ENCODE results near the gene TMEM208.

Gene TMEM208

GRCh38 chr16:67226804-67227566 lies at the start of gene TMEM208:
Gene TMEM208 (plus strand): TSS chr16:67227130. CDS start chr16:67227219, 89 bp downstream.
- in situ Hi-C loops (cut with HindIII; ENCODE audit: low sequenced_read_pairs): no loop called here
- H3K4me3 ChIP-seq (ENCODE audit: low read depth, low read length): peak within 1 kb of the TSS; percentile 100
- peak; percentile 96 for DNase-seq (ENCODE audit: low read depth)
- peak; percentile 5 for TF ChIP-seq CTCF (IDR thresholded peaks at IDR 0.05; ENCODE audit: low read depth, low read length, missing control alignments)

GRCh38 chr16:67177743-67178699 lies 48.9 kb upstream of the TMEM208 start:
- DNase-seq (ENCODE audit: low read depth): no peak
- no peak for TF ChIP-seq CTCF (IDR thresholded peaks at IDR 0.05; ENCODE audit: low read depth, low read length, missing control alignments)
- H3K4me3 ChIP-seq (ENCODE audit: low read depth, low read length): peak overlapping the region; percentile 9
- in situ Hi-C loops (cut with HindIII; ENCODE audit: low sequenced_read_pairs): no loop called here

- in situ Hi-C loops (cut with HindIII; ENCODE audit: low sequenced_read_pairs): no loop called here
- DNase-seq (ENCODE audit: low read depth): no peak
- H3K4me3 ChIP-seq (ENCODE audit: low read depth, low read length): no peak overlapping the region
- no peak for TF ChIP-seq CTCF (IDR thresholded peaks at IDR 0.05; ENCODE audit: low read depth, low read length, missing control alignments)
Measured at GRCh38 chr16:67179421-67180080, 47.4 kb upstream of the TMEM208 start.

GRCh38 chr16:67180166-67180565 lies 46.8 kb upstream of the TMEM208 start:
- in situ Hi-C loops (cut with HindIII; ENCODE audit: low sequenced_read_pairs): no loop called here
- no peak overlapping the region for H3K4me3 ChIP-seq (ENCODE audit: low read depth, low read length)
- DNase-seq (ENCODE audit: low read depth): no peak
- TF ChIP-seq CTCF (IDR thresholded peaks at IDR 0.05; ENCODE audit: low read depth, low read length, missing control alignments): no peak

DNA sequence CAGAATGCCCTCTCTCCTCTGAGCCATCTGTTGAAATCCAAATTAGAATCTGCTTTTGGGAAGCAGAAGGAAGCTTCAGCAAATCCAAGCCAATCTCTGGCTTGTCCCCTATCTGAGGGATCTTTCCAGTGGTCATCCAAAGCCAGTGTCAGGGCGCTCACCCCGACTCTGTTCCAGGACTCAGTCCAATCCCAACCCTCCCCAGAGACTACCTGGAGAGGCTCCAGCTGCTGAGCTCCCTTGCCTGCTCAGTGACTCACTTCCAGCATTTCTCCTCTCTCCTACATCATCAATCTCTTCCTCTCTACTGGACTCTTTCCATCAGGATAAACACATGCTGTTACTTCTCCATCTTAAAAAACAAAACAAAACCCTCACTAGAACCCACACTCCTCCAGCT lies 45.6 kb upstream of the TMEM208 start:
- peak; percentile 72 for DNase-seq (ENCODE audit: low read depth)
- TF ChIP-seq CTCF (IDR thresholded peaks at IDR 0.05; ENCODE audit: low read depth, low read length, missing control alignments): no peak
- no peak overlapping the region for H3K4me3 ChIP-seq (ENCODE audit: low read depth, low read length)
- in situ Hi-C loops (cut with HindIII; ENCODE audit: low sequenced_read_pairs): no loop called here

DNA sequence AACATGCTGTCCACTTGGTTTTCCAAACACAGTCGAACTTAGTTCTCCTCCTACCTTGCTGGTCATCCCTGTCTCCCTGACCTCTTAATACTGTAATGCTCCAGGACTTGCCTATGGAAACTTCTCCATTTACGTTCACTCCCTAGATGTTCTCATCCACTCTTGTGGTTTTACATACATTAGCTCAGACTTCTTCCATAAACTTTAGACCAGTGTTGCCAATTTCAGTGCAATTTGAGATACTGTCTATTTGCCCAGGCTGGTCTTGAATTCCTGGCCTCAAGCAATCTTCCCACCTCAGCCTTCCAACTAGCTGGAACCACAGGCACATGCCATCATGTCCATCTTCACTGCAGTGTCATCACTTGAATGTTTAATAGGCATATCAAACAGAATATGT lies 44.6 kb upstream of the TMEM208 start:
- no peak for DNase-seq (ENCODE audit: low read depth)
- no peak overlapping the region for H3K4me3 ChIP-seq (ENCODE audit: low read depth, low read length)
- in situ Hi-C loops (cut with HindIII; ENCODE audit: low sequenced_read_pairs): no loop called here
- no peak for TF ChIP-seq CTCF (IDR thresholded peaks at IDR 0.05; ENCODE audit: low read depth, low read length, missing control alignments)
